Measurements from ENCODE around the gene POLR2H.

- TF ChIP-seq SMC3 (IDR thresholded peaks at IDR 0.05; ENCODE audit: low read depth, low read length) (peak; percentile 98), POLR2AphosphoS5 (IDR thresholded peaks at IDR 0.05; ENCODE audit: low read depth, low read length) (no peak), RAD21 (IDR thresholded peaks at IDR 0.05; ENCODE audit: low read length) (peak; percentile 87), RCOR1 (IDR thresholded peaks at IDR 0.05; ENCODE audit: low read length) (no peak), NFIC (IDR thresholded peaks at IDR 0.05; ENCODE audit: borderline replicate concordance) (peak; percentile 35; the same call in 1 of the 2 replicates), USF1 (IDR thresholded peaks at IDR 0.05; ENCODE audit: borderline replicate concordance, low read depth) (no peak)
- TF ChIP-seq, protein P1, sequence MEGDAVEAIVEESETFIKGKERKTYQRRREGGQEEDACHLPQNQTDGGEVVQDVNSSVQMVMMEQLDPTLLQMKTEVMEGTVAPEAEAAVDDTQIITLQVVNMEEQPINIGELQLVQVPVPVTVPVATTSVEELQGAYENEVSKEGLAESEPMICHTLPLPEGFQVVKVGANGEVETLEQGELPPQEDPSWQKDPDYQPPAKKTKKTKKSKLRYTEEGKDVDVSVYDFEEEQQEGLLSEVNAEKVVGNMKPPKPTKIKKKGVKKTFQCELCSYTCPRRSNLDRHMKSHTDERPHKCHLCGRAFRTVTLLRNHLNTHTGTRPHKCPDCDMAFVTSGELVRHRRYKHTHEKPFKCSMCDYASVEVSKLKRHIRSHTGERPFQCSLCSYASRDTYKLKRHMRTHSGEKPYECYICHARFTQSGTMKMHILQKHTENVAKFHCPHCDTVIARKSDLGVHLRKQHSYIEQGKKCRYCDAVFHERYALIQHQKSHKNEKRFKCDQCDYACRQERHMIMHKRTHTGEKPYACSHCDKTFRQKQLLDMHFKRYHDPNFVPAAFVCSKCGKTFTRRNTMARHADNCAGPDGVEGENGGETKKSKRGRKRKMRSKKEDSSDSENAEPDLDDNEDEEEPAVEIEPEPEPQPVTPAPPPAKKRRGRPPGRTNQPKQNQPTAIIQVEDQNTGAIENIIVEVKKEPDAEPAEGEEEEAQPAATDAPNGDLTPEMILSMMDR (IDR thresholded peaks at IDR 0.05): peak; percentile 94
Measured at GRCh38 chr3:184417619-184418327, 56.3 kb downstream of the POLR2H start.

Data from SK-N-SH (cell line).